Right lobe of liver (tissue), 6 donors: Measurements from ENCODE around the gene APP. TPM values are rescaled to one million over a fixed set of nuclear protein-coding genes. Genes with fewer than 3 reads are reported as not detected.

Source experiments
- ATAC-seq, 4 donors: fragments of 200-7000 bp; cut with Tn5 transposase; one replicate each; pipeline ENCODE4 v1.9.1; 2020; ENCODE audit warnings: mild to moderate bottlenecking in 4 of 4, moderate library complexity in 4 of 4
- DNase-seq, 3 donors: peaks; one replicate each; pipeline ENCODE4 v3.0.0-alpha.2; 2020
- H3K27ac ChIP-seq, 3 donors: fragments of 200-600 bp; one replicate each; pipeline ENCODE4 v1.8.0; 2022
- H3K27me3 ChIP-seq, 2 donors: fragments of 200-600 bp; one replicate each; pipeline ENCODE4 v1.8.0; 2022
- H3K36me3 ChIP-seq, 4 donors: fragments of 200-600 bp; sonication (generic) in 1 of 4; one replicate each; pipeline versions ENCODE4 v1.5.1 to v1.8.0; 2017 to 2022; ENCODE audit warnings: control low read depth in 1 of 4
- H3K4me1 ChIP-seq, 4 donors: fragments of 200-600 bp; sonication (generic) in 1 of 4; one replicate each; pipeline versions ENCODE4 v1.5.1 to v1.8.0; 2017 to 2022; ENCODE audit warnings: control low read depth in 1 of 4
- H3K4me3 ChIP-seq, 3 donors: fragments of 200-600 bp; one replicate each; pipeline ENCODE4 v1.8.0; 2022
- H3K9me3 ChIP-seq, 4 donors: fragments of 200-600 bp; sonication (generic) in 1 of 4; one replicate each; pipeline versions ENCODE4 v1.5.1 to v1.8.0; 2017 to 2022; ENCODE audit warnings: control low read depth in 1 of 4
- POLR2A ChIP-seq: fragments of 450-650 bp; IDR thresholded peaks from one replicate; pipeline ENCODE4 v1.6.1; 2017; ENCODE audit warnings: antibody characterized with exemption, mild to moderate bottlenecking
- WGBS: methylation state at CpG from one replicate; pipeline ENCODE4 v1.1.6; 2018; ENCODE audit warnings: low coverage, low lambda C conversion rate; ENCODE audit not compliant: insufficient coverage; ENCODE audit errors: missing lambda C conversion rate; 5-methylcytosine and 5-hydroxymethylcytosine counted together
- intact Hi-C, 2 donors: fragments of 100-400 bp; cut with DNase I; formaldehyde crosslinking; loops; one replicate each; pipeline versions ENCODE4 v1.11.2 to v1.14.1; 2022
- total RNA-seq, 6 experiments: library from RNA; depleted of rRNA in 2 of 6; stranded (reverse); fragments of >200 nt in 2 of 6; fragmentation: NEBNext Ultra II Directional in 3 of 6; extraction: Animal tissue kit (Norgen Biotek cat#: 25700) in 3 of 6; gene quantifications; one replicate each; pipeline versions ENCODE4 v1.1.0 to v1.2.4, GENCODE V29; 2016 to 2023
- TF ChIP-seq, protein P1 (sequence below), 4 donors: fragments of 200-600 bp in 3 of 4; fragments of 450-650 bp in 1 of 4; IDR thresholded peaks; one replicate each; pipeline versions ENCODE4 v1.5.1 to v1.8.0; 2016 to 2022; ENCODE audit warnings: antibody characterized with exemption in 4 of 4, mild to moderate bottlenecking in 2 of 4
- donor health status: DM: no; HTN: yes; CAD: no.
- donor health status: DM: no; HTN: no; CAD: no.
- donor health status: DM: no; HTN: no; CAD: no.
- donor health status: DM: no; HTN: yes; CAD: no.
- donor health status: DM: no; HTN: yes; CAD: no.

Gene APP
- total RNA-seq, 6 experiments from 2014 or later: 127 to 262 (median 208) TPM

DNA sequence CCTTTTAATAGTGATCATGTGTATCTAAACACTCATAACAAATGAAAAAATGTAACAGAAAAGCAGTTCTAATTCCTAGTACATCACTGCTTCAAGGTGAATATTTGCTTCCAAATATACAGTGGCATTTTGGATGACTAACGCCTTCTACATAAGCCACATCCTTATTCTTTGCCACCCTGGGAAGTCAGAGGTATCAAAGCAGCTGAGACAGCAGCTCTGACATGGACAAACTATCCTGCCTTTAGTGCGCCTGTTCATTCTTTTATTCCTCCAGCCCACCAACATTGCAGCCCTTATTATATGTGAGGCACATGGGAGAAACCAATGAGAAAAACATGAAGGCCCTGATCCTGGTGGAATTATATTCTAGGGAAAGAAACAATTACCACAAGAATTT is 183.0 kb downstream of the APP start:
- no peaks in the 10 kb centered on the region for H3K27me3 ChIP-seq
- H3K4me1 ChIP-seq: no peaks in the 10 kb centered on the region
- DNase-seq (no peak), ATAC-seq (no peak)
- no peak overlapping the region for H3K27ac ChIP-seq
- H3K4me3 ChIP-seq: no peak overlapping the region
- WGBS: 83% methylated on average over 2 of the region's 2 CpGs
- intact Hi-C loops: no loop called here
- H3K36me3 ChIP-seq: no peaks in the 10 kb centered on the region
- H3K9me3 ChIP-seq: no peaks in the 10 kb centered on the region
- TF ChIP-seq, protein P1, sequence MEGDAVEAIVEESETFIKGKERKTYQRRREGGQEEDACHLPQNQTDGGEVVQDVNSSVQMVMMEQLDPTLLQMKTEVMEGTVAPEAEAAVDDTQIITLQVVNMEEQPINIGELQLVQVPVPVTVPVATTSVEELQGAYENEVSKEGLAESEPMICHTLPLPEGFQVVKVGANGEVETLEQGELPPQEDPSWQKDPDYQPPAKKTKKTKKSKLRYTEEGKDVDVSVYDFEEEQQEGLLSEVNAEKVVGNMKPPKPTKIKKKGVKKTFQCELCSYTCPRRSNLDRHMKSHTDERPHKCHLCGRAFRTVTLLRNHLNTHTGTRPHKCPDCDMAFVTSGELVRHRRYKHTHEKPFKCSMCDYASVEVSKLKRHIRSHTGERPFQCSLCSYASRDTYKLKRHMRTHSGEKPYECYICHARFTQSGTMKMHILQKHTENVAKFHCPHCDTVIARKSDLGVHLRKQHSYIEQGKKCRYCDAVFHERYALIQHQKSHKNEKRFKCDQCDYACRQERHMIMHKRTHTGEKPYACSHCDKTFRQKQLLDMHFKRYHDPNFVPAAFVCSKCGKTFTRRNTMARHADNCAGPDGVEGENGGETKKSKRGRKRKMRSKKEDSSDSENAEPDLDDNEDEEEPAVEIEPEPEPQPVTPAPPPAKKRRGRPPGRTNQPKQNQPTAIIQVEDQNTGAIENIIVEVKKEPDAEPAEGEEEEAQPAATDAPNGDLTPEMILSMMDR (IDR thresholded peaks at IDR 0.05): no peak
- TF ChIP-seq POLR2A: no peak

DNA sequence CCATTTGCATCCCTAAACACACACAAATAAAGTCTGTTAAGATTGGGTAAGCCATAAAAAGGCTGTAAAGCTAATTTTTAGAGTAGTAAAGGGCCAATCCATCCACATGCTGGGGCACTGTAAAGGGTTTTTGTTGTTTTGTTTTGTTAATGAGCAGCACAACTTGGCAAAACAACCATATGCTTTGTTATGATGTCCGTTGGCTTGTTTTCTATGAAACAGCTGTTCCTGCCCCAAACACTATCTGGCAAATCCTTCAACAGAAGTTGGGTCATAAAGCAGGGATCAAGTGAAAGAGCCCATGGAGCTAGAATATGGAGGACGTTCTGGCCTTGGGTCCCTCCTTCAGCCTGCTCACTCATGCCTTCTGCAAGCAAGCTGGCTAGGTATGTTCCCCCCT is 183.6 kb downstream of the APP start:
- Histone ChIP-seq H3K4me3 (no peak overlapping the region), H3K27ac (no peak overlapping the region), H3K4me1 (no peaks in the 10 kb centered on the region), H3K27me3 (no peaks in the 10 kb centered on the region), H3K9me3 (no peaks in the 10 kb centered on the region), H3K36me3 (peaks cover 0 to 4% (median 0%) of the 10 kb centered on the region in 4 donors)
- no peak for DNase-seq
- no peak for ATAC-seq
- 71% methylated on average over 2 of the region's 2 CpGs for WGBS
- intact Hi-C loops: no loop called here
- no peak for TF ChIP-seq POLR2A
- TF ChIP-seq, protein P1 (IDR thresholded peaks at IDR 0.05): no peak

DNA sequence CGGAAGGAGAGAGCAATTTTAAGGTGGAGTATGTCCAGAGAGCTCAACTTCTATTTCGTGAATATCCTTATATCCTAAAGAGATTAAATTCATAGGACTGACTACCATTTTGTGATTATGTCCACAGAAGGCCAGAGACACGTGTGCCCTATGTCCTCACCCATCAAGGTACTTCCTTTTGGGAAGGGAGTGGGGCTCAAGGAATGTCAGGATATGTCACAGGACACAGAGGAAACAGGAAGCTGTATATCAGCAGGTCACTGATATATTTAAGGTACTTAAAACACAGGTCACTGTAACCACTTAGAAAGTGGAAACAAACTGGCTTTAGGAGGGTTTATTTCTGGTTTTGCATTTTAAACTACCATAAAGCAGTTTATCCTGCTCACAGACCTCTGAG is 184.6 kb downstream of the APP start:
- H3K27me3 ChIP-seq: no peaks in the 10 kb centered on the region
- WGBS: 56% methylated on average over 3 of the region's 3 CpGs
- no peak for TF ChIP-seq POLR2A
- TF ChIP-seq, protein P1 (IDR thresholded peaks at IDR 0.05): no peak
- H3K9me3 ChIP-seq: no peaks in the 10 kb centered on the region
- H3K36me3 ChIP-seq: peaks cover 0 to 7% (median 0%) of the 10 kb centered on the region in 4 donors
- H3K27ac ChIP-seq: no peak overlapping the region
- DNase-seq (no peak), ATAC-seq (peak in 2 of 4 donors; percentile 44 to 49)
- no peaks in the 10 kb centered on the region for H3K4me1 ChIP-seq
- no peak overlapping the region for H3K4me3 ChIP-seq
- intact Hi-C loops: no loop called here

DNA sequence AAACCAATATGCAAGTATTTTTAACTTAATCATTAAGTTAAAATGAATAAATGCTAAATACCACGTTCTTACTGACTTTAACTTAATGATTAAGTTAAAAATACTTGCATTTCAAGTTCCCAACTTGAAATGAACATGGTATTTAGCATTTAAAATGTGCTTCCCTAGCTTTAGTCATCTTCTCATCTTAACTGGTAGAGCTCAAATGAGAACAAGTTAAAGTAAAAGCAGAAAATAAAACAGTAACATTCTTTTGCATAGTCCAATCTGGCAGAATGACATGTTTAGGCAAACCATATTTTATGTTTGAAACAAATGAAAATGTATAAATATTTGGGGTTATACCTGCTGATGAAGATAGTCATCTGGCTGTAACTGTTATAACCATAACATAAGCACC is 186.0 kb downstream of the APP start:
- TF ChIP-seq, protein P1 (IDR thresholded peaks at IDR 0.05): no peak
- TF ChIP-seq POLR2A: no peak
- Histone ChIP-seq H3K4me3 (no peak overlapping the region), H3K27me3 (no peaks in the 10 kb centered on the region), H3K27ac (no peak overlapping the region), H3K9me3 (no peaks in the 10 kb centered on the region), H3K36me3 (peaks cover 0 to 7% (median 0%) of the 10 kb centered on the region in 4 donors), H3K4me1 (no peaks in the 10 kb centered on the region)
- WGBS: 84% methylated on average over 1 of the region's 1 CpG
- intact Hi-C loops: no loop called here
- no peak for DNase-seq
- ATAC-seq: no peak

DNA sequence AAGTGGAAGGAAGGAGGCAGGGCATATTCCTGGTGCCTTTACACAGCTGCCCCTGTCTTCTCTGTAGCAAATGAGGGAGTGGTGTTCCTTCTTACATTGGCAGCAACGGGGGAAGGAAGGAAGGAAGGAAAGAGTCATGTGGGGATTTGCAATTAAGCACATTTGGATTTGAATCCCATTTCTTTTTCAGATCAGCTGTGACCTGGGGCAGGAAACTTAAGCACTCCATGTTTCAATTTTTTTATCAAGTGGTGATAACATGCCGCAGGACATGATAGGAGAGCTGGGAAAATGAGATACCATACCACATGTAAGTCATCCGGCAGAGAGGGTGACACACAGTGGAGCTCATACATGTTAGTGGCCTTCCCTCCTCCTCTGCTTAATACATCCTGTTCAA is 186.8 kb downstream of the APP start:
- intact Hi-C loops: no loop called here
- peaks cover 0 to 7% (median 0%) of the 10 kb centered on the region in 4 donors for H3K36me3 ChIP-seq
- no peaks in the 10 kb centered on the region for H3K9me3 ChIP-seq
- 51% methylated on average over 3 of the region's 3 CpGs for WGBS
- no peak for TF ChIP-seq POLR2A
- TF ChIP-seq, protein P1 (IDR thresholded peaks at IDR 0.05): no peak
- DNase-seq (no peak), ATAC-seq (peak; percentile 75 to 93 (median 86))
- H3K4me1 ChIP-seq: no peaks in the 10 kb centered on the region
- H3K4me3 ChIP-seq: no peak overlapping the region
- no peak overlapping the region for H3K27ac ChIP-seq
- H3K27me3 ChIP-seq: no peaks in the 10 kb centered on the region
